ENCODE results near the gene PSMF1.
"Not testable (repeated sequence)": the region's sequence is repeated elsewhere in the genome, so short reads cannot be mapped to it uniquely, and the experiment has no call there.

DNA sequence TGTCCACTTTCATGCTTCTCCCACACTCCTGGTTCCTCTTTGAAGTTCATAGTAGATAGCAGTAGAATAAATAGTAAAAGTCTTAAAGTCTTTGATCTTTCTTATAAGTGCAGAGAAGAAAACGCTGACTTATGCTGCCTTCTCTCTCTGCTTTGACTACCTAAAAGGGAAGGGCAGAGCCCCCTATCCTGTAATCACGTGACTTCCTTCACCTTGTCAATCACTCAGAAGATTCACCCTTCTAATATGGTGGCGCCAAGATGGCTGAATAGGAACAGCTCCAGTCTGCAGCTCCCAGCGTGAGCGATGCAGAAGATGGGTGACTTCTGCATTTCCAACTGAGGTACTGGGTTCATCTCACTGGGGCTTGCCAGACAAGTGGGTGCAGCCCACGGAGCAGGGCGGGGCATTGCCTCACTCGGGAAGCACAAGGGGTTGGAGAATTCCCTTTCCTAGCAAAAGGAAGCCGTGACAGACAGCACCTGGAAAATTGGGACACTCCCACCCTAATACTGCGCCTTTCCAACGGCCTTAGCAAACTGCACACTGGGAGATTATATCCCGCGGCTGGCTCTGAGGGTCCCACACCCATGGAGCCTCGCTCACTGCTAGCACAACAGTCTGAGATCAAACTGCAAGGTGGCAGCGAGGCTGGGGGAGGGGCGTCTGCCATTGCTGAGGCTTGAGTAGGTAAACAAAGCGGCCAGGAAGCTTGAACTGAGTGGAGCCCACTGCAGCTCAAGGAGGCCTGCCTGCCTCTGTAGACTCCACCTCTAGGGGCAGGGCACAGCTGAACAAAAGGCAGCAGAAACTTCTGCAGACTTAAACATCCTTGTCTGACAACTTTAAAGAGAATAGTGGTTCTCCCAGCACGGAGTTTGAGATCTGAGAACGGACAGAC is 98.4 kb downstream of the PSMF1 start:
- not testable (repeated sequence) for TF ChIP-seq POLR2AphosphoS5 (IDR thresholded peaks at IDR 0.05; ENCODE audit: low read depth); EZH2 (IDR thresholded peaks at IDR 0.05; ENCODE audit: low read depth, unreplicated experiment); CREB1 (CRISPR knock-in tag; IDR thresholded peaks at IDR 0.05; ENCODE audit: low read depth); ZNF331 (CRISPR knock-in tag; IDR thresholded peaks at IDR 0.05; ENCODE audit: low read depth); JUNB (IDR thresholded peaks at IDR 0.05; ENCODE audit: unreplicated experiment); EZH2phosphoT487 (IDR thresholded peaks at IDR 0.05; ENCODE audit: unreplicated experiment); ZNF114 (CRISPR knock-in tag; IDR thresholded peaks at IDR 0.05)
- TF ChIP-seq, protein P1, sequence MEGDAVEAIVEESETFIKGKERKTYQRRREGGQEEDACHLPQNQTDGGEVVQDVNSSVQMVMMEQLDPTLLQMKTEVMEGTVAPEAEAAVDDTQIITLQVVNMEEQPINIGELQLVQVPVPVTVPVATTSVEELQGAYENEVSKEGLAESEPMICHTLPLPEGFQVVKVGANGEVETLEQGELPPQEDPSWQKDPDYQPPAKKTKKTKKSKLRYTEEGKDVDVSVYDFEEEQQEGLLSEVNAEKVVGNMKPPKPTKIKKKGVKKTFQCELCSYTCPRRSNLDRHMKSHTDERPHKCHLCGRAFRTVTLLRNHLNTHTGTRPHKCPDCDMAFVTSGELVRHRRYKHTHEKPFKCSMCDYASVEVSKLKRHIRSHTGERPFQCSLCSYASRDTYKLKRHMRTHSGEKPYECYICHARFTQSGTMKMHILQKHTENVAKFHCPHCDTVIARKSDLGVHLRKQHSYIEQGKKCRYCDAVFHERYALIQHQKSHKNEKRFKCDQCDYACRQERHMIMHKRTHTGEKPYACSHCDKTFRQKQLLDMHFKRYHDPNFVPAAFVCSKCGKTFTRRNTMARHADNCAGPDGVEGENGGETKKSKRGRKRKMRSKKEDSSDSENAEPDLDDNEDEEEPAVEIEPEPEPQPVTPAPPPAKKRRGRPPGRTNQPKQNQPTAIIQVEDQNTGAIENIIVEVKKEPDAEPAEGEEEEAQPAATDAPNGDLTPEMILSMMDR (conservative IDR thresholded peaks at IDR 0.05; ENCODE audit: low read depth in 2 of 2): 0 out of 4 replicates have a peak, but pooled peaks of 1 of the 2 experiments have one; percentile 0
- TF ChIP-seq, protein P2, sequence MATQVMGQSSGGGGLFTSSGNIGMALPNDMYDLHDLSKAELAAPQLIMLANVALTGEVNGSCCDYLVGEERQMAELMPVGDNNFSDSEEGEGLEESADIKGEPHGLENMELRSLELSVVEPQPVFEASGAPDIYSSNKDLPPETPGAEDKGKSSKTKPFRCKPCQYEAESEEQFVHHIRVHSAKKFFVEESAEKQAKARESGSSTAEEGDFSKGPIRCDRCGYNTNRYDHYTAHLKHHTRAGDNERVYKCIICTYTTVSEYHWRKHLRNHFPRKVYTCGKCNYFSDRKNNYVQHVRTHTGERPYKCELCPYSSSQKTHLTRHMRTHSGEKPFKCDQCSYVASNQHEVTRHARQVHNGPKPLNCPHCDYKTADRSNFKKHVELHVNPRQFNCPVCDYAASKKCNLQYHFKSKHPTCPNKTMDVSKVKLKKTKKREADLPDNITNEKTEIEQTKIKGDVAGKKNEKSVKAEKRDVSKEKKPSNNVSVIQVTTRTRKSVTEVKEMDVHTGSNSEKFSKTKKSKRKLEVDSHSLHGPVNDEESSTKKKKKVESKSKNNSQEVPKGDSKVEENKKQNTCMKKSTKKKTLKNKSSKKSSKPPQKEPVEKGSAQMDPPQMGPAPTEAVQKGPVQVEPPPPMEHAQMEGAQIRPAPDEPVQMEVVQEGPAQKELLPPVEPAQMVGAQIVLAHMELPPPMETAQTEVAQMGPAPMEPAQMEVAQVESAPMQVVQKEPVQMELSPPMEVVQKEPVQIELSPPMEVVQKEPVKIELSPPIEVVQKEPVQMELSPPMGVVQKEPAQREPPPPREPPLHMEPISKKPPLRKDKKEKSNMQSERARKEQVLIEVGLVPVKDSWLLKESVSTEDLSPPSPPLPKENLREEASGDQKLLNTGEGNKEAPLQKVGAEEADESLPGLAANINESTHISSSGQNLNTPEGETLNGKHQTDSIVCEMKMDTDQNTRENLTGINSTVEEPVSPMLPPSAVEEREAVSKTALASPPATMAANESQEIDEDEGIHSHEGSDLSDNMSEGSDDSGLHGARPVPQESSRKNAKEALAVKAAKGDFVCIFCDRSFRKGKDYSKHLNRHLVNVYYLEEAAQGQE (IDR thresholded peaks at IDR 0.05; ENCODE audit: unreplicated experiment): not testable (repeated sequence)
